Vagina (tissue), 2 donors: ENCODE measurements around the gene PAPSS2. TPM values are rescaled to one million over a fixed set of nuclear protein-coding genes. Genes with fewer than 3 reads are reported as not detected.

Source experiments
- DNase-seq, 2 donors: peaks; one replicate each; pipeline ENCODE4 v3.0.0-alpha.2; 2017; ENCODE audit errors: extremely low spot score in 2 of 2
- H3K27ac ChIP-seq: fragments of 200-600 bp; sonication (generic); one replicate; pipeline ENCODE4 v1.5.1; 2019
- H3K27me3 ChIP-seq: fragments of 200-600 bp; sonication (generic); one replicate; pipeline ENCODE4 v1.5.1; 2019
- H3K36me3 ChIP-seq, 2 donors: fragments of 200-600 bp; sonication (generic); one replicate each; pipeline ENCODE4 v1.5.1; 2017 to 2019
- H3K4me1 ChIP-seq: fragments of 200-600 bp; sonication (generic); one replicate; pipeline ENCODE4 v1.5.1; 2019
- H3K4me3 ChIP-seq, 2 donors: fragments of 200-600 bp; sonication (generic); 1 replicate in 1 of 2; 2 replicates in 1 of 2; pipeline ENCODE4 v1.5.1; 2016 to 2019
- H3K9me3 ChIP-seq: fragments of 200-600 bp; sonication (generic); one replicate; pipeline ENCODE4 v1.5.1; 2019
- CTCF ChIP-seq, 3 experiments: fragments of 450-650 bp in 2 of 3; fragments of 200-600 bp in 1 of 3; sonication (generic) in 1 of 3; IDR thresholded peaks; one replicate each; pipeline ENCODE4 v1.5.1; 2017 to 2019; ENCODE audit warnings: antibody characterized with exemption in 3 of 3, mild to moderate bottlenecking in 2 of 3, moderate library complexity in 2 of 3
- POLR2A ChIP-seq, 2 donors: fragments of 450-650 bp; IDR thresholded peaks; one replicate each; pipeline ENCODE4 v1.6.1; 2017; ENCODE audit warnings: antibody characterized with exemption in 2 of 2, mild to moderate bottlenecking in 2 of 2, moderate library complexity in 2 of 2
- POLR2AphosphoS5 ChIP-seq, 2 donors: sonication (generic); formaldehyde crosslinking; IDR thresholded peaks; one replicate each; pipeline ENCODE4 v1.9.0; 2017; ENCODE audit warnings: antibody characterized with exemption in 2 of 2, mild to moderate bottlenecking in 2 of 2, low read depth in 1 of 2; ENCODE audit not compliant: insufficient read depth in 1 of 2
- intact Hi-C: fragments of 100-400 bp; cut with DNase I; formaldehyde crosslinking; loops from one replicate; pipeline ENCODE4 v1.15.1; 2023
- total RNA-seq: library from RNA; depleted of rRNA; stranded (reverse); fragments of >200 nt; gene quantifications from one replicate; pipeline ENCODE4 v1.2.3, GENCODE V29; 2016

The PAPSS2 gene
- total RNA-seq, 1 donor from 2014 or later: 12.3 TPM

- no peaks in the 10 kb centered on the region for H3K36me3 ChIP-seq
- H3K27ac ChIP-seq: no peak overlapping the region
- intact Hi-C loops: no loop called here
- H3K4me3 ChIP-seq: no peak overlapping the region
- TF ChIP-seq CTCF (IDR thresholded peaks at IDR 0.05) (no peak), POLR2AphosphoS5 (IDR thresholded peaks at IDR 0.05; ENCODE audit: insufficient read depth in 1 of 2, low read depth in 1 of 2) (no peak), POLR2A (IDR thresholded peaks at IDR 0.05) (no peak)
- no peak for DNase-seq
- H3K27me3 ChIP-seq: no peaks in the 10 kb centered on the region
- no peaks in the 10 kb centered on the region for H3K4me1 ChIP-seq
- no peaks in the 10 kb centered on the region for H3K9me3 ChIP-seq
These were observed 24.4 kb downstream of the PAPSS2 start for GRCh38 chr10:87684001-87684638.

DNA sequence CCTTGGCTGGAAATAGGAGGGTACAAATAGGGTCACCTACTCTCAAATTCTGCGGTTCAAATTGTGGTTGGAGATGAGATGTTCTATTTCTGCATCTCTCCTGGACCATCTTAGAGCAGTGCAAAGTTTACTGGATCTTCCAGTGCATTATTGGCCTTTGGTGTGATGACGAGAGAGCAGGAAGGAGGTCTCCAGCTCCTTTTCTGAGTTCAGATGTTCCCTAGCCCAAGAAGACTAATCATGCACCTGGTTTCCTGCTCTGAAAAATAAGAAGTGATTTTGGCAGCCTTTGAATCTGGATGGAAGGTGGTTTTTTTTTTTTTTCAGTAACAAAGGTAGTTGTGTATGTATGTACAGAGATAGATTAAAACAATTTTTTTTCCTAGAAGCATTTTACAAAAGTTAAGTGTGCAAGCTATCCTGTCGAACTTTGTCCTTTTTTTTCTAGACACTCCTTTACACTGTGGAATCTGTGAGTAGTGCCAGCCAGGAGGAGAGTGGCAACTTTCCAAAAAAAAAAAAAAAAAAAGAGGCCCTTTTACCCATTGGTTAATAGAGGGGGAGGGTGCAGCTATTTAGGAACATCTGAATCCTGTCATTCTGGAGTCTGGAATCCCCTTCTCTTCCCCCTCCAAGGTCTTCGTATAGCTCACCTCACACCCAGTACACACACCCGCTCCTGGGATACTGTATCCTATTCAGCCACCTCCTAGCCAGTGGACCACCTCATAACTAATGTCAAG is 26.3 kb downstream of the PAPSS2 start:
- Histone ChIP-seq H3K4me3 (no peak overlapping the region), H3K9me3 (no peaks in the 10 kb centered on the region), H3K27ac (no peak overlapping the region), H3K4me1 (no peaks in the 10 kb centered on the region), H3K36me3 (no peaks in the 10 kb centered on the region), H3K27me3 (no peaks in the 10 kb centered on the region)
- no peak for DNase-seq
- intact Hi-C loops: no loop called here
- no peak for TF ChIP-seq CTCF (IDR thresholded peaks at IDR 0.05)
- no peak for TF ChIP-seq POLR2A (IDR thresholded peaks at IDR 0.05)
- no peak for TF ChIP-seq POLR2AphosphoS5 (IDR thresholded peaks at IDR 0.05; ENCODE audit: insufficient read depth in 1 of 2, low read depth in 1 of 2)

- TF ChIP-seq POLR2A (IDR thresholded peaks at IDR 0.05) (no peak), CTCF (IDR thresholded peaks at IDR 0.05) (no peak), POLR2AphosphoS5 (IDR thresholded peaks at IDR 0.05; ENCODE audit: insufficient read depth in 1 of 2, low read depth in 1 of 2) (no peak)
- intact Hi-C loops: no loop called here
These were observed 31.9 kb downstream of the PAPSS2 start for GRCh38 chr10:87691506-87692070.

DNA sequence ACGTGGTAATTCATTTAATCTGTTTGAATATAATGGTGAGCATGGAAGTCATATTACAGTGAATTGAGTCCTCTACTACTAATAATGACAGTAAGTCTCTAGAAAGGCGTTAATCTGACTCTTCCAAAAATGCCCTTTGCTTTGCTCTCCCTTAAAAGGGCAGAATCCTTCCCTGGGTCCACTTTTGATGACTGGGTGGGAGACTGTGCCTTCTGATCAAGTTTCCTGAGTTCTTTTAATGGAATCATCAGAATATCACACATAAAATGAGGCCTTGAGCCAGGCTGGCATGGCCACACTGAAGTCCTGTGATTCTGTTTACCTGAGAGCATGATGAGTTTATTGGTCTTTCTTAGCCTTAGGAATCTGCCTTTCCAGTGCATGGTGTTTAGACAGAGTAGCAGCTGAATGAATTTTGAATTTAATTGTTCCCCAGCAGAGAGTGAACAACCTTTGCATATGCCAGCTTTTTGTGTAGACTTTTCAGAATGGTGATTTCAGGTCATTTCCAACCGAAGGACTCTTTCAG is 33.3 kb downstream of the PAPSS2 start:
- Histone ChIP-seq H3K27ac (no peak overlapping the region), H3K36me3 (no peaks in the 10 kb centered on the region), H3K4me3 (no peak overlapping the region), H3K27me3 (no peaks in the 10 kb centered on the region), H3K4me1 (no peaks in the 10 kb centered on the region), H3K9me3 (no peaks in the 10 kb centered on the region)
- TF ChIP-seq POLR2AphosphoS5 (IDR thresholded peaks at IDR 0.05; ENCODE audit: insufficient read depth in 1 of 2, low read depth in 1 of 2): no peak
- TF ChIP-seq CTCF (IDR thresholded peaks at IDR 0.05): no peak
- TF ChIP-seq POLR2A (IDR thresholded peaks at IDR 0.05): no peak
- DNase-seq: no peak
- intact Hi-C loops: no loop called here

More at GRCh38 chr10:87691506-87692070, 31.9 kb downstream of the PAPSS2 start:
- H3K9me3 ChIP-seq: no peaks in the 10 kb centered on the region
- H3K4me1 ChIP-seq: no peaks in the 10 kb centered on the region
- no peak overlapping the region for H3K27ac ChIP-seq
- H3K27me3 ChIP-seq: no peaks in the 10 kb centered on the region
- H3K36me3 ChIP-seq: no peaks in the 10 kb centered on the region
- DNase-seq: no peak
- no peak overlapping the region for H3K4me3 ChIP-seq
